Activated T-cell treated with anti-CD3 and anti-CD28 coated beads for 24 hours (primary cell): Measurements from ENCODE around the gene GNB1L.
"Not testable (repeated sequence)": the region's sequence is repeated elsewhere in the genome, so short reads cannot be mapped to it uniquely, and the experiment has no call there.

Experiments used
- DNase-seq: peaks from one replicate; pipeline ENCODE4 v3.0.0-alpha.2; 2020; ENCODE audit warnings: low read depth

GNB1L gene

GRCh38 chr22:19889951-19890350 lies 35.3 kb upstream of the GNB1L start:
- no peak for DNase-seq

GRCh38 chr22:19888131-19888746 lies 33.6 kb upstream of the GNB1L start:
- no peak for DNase-seq

- DNase-seq = no peak
Observed at GRCh38 chr22:19887256-19887985, 32.7 kb upstream of the GNB1L start.

GRCh38 chr22:19886605-19887255 lies 32.1 kb upstream of the GNB1L start:
- DNase-seq = no peak

- no peak for DNase-seq
Observed at GRCh38 chr22:19885841-19886592, 31.3 kb upstream of the GNB1L start.

GRCh38 chr22:19884954-19885751 lies 30.5 kb upstream of the GNB1L start:
- no peak for DNase-seq

GRCh38 chr22:19884161-19884953 lies 29.7 kb upstream of the GNB1L start:
- no peak for DNase-seq

- DNase-seq = not testable (repeated sequence)
Observed at GRCh38 chr22:19883446-19883845, 28.8 kb upstream of the GNB1L start.

DNA sequence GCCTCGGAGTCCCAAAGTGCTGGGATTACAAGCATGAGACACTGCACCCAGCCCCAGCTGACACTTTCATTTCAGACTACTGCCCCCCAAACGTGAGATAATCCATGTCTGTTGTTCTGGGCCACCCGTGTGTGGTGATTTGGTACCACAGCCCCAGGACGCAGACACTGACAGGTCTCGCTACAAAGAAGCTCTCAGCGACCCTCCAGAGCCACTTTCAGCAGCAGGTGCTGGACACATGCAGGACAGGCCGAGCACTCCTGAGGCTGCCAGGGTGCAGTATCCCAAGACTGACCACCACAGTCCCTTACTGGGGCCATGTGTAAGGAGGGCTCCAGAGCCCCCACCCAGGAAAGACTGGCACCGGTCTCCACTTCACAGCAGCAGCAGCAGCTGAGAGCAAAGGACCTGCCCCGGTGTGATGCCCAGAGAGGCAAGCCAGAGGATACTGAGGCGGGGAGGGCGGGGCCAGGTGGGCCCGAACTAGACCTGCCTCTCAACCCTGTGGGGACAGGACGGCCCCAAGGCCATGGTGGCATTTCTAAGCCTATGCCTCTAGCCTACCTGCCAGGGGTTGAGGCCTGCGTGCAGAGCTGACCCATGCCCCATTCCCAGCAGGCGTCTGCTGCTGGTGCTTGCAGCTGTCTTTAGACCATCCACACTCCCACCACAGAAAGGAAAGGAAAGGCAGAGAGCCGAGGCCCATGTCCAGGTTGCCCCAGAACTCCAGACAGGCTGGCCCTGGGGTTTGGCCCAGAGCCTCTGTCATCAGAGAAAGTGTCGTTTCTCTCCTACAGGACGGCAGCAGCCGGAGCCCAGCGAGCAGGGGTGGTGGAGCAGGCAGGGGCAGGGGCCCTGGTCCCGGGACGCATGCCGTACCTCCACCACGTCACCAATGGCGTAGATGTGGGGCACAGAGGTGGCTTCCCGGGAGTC lies 28.0 kb upstream of the GNB1L start:
- DNase-seq = no peak

DNA sequence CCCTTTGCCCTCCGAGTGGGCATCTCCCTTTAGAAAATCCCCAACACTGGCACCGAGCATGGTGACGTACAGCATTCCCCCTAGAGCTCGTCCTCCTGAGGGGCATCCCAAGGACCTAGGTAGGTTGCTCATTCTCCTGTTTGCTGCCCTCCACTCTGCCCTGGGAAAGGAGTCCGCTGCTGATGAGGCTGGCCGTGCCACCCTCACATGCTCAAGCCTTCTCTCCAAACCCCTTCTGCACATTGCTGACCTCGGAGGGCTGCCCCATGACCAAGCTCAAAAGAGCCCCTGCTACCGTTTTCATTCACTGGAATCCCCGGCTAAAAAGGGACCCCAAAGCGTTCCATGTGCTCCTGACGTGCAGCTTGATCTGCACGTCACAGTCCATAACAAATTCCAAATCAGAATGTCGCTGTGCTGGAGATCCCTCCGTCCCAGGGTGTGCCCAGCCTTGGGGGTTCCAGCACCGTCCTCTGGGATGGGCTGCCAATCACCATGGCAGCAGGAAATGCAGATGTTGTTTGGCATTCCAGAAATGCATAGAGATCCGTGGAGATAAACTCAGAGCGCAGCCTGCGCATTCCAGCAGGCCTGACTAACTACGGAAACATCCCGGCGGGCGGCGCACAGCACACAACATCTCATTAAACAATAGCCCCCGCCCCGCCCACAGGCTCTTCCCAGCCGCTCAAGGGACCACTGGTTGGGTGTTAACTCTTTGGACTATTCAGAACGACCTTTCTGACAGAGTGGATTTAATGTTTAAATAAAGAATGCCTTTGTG lies 26.3 kb upstream of the GNB1L start:
- DNase-seq = no peak

DNA sequence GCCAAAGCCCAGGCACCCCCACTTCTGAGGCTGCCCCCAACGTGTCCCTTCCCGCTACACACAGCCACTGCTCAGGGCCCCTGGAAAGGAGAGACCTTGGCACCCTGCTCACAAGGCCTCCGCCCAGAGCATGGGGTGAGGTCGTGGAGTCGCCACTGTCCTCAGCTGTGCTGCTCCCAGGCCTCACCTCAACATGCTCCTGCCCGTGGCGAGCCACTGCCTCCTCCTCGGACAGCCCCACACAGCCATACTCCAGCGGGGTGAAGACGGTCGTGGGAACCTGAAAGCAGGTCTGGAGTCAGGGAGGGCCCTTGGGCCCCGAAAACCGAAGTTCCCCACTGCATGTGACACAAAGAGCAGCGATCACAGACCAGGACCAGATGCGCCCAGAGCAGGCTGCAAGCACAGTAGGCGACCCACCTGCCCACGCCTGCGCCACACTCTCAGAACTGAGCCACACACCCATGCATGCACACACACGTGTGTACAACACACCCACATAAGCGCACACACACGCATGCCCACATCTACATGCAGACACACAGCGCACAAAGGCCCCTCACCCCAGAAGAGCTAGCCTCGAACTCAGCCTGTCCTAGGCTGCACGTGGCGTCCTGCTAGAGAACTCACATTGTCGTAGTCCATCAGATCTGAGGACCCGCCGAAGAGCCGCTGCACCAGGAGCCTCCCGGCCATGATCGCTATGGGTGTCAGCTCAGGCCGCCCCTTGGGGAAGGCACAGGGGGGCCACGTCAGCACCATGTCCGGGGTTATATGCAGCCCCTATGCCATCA lies 25.5 kb upstream of the GNB1L start:
- no peak for DNase-seq

GRCh38 chr22:19879643-19879991 lies 24.9 kb upstream of the GNB1L start:
- no peak for DNase-seq

GRCh38 chr22:19879246-19879570 lies 24.5 kb upstream of the GNB1L start:
- no peak for DNase-seq

GRCh38 chr22:19878461-19879245 lies 24.0 kb upstream of the GNB1L start:
- no peak for DNase-seq

- DNase-seq = no peak
Observed at GRCh38 chr22:19877626-19878339, 23.1 kb upstream of the GNB1L start.

- no peak for DNase-seq
Observed at GRCh38 chr22:19876941-19877625, 22.4 kb upstream of the GNB1L start.
